ENCODE measurements around the gene RASA4.
"Not testable (repeated sequence)": the region's sequence is repeated elsewhere in the genome, so short reads cannot be mapped to it uniquely, and the experiment has no call there.

DNA sequence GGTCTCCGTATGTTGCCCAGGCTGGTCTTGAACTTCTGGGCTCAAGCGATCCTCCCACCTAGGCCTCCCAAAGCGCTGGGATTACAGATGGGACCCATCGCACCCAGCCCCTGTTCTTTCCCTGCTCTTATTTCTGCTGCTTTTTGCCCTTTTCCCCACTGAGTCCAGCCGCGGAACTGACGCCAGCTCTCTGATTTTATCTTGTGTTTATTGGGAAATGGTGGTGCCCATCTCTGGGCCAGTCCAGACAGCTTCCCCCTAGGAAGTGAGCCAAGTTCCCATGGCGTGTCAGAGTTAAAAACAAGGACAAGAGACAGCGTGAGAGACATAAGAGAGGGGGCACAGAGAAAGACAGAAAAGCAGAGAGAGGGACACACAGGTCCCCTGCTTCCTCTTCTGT, 14.1 kb upstream of the RASA4 start:
- TF ChIP-seq POLR2A (IDR thresholded peaks at IDR 0.05; ENCODE audit: low read depth, low read length); CEBPB (IDR thresholded peaks at IDR 0.05; ENCODE audit: low read depth, low read length); CTCF (conservative IDR thresholded peaks at IDR 0.05; ENCODE audit: low read depth, low read length); RCOR1 (IDR thresholded peaks at IDR 0.05; ENCODE audit: insufficient replicate concordance, low read length); MXI1 (IDR thresholded peaks at IDR 0.05; ENCODE audit: borderline replicate concordance, low read depth, low read length); MAFK (IDR thresholded peaks at IDR 0.05; ENCODE audit: low read depth, low read length); CHD1 (IDR thresholded peaks at IDR 0.05; ENCODE audit: low read depth, low read length); ELK1 (IDR thresholded peaks at IDR 0.05; ENCODE audit: borderline replicate concordance, low read depth, low read length): not testable (repeated sequence)
